ENCODE measurements around the gene NPHS2. TPM values are rescaled to one million over a fixed set of nuclear protein-coding genes. Genes with fewer than 3 reads are reported as not detected.

Gene NPHS2
- total and polyA plus RNA-seq, 2 donors (not counting 3 experiments of a cell fraction or from before 2014, with no cell fraction given): not detected

DNA sequence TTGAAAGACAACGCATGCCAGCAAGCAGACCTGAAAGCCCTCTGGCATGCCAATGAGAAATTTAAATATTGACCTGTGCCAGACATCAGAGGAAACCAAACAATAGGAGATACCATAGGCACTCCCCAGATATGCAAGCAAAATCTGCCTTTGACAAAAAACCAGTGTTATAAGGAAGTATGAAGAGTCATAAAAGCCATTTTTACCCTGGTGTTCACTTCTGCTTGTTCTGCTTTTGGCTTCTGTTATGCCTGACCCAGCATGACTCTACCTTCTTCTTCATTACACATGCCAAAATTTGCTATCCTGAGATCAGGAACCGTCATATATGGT is 26.4 kb downstream of the NPHS2 start:
- H3K27me3 ChIP-seq (ENCODE audit: control insufficient read depth in 2 of 2, insufficient read depth in 2 of 2, low read length in 2 of 2): no peaks in the 10 kb centered on the region
- no peaks in the 10 kb centered on the region for H3K79me2 ChIP-seq (ENCODE audit: control insufficient read depth, insufficient read depth, low read length)
- no peak for DNase-seq (ENCODE audit: low read depth, low spot score)
- no peak overlapping the region for H3K27ac ChIP-seq (ENCODE audit: insufficient read depth, low read depth, low read length)
- H3K9me1 ChIP-seq (replicated peaks; ENCODE audit: control insufficient read depth, extremely low read depth, insufficient read depth, low read length): no peaks in the 10 kb centered on the region
- intact Hi-C loops (cut with micrococcal nuclease): no loop called here
- no peak overlapping the region for H3K4me2 ChIP-seq (ENCODE audit: insufficient read depth, low read length)
- FAIRE-seq: no peak
- dilution Hi-C loops (cut with MboI; ENCODE audit: extremely low pct_ligation_motif_present, low sequenced_read_pairs): no loop called here
- H2AFZ ChIP-seq (ENCODE audit: low read depth, low read length): no peak overlapping the region
- H3K4me1 ChIP-seq (ENCODE audit: control insufficient read depth, extremely low read depth, insufficient read depth, low read length): no peaks in the 10 kb centered on the region
- ChIA-PET POLR2A (no interaction called here), CTCF (no interaction called here)
- no peak overlapping the region for H3K9ac ChIP-seq (replicated peaks; ENCODE audit: extremely low read depth, insufficient read depth, low read length)
- no TSS peak for BruUV-seq (replicated peaks)
- H3K4me3 ChIP-seq (replicated peaks in 1 of 3; ENCODE audit: insufficient read depth in 1 of 3, low read depth in 1 of 3, low read length in 3 of 3): no peak overlapping the region
- H4K20me1 ChIP-seq (replicated peaks; ENCODE audit: control insufficient read depth, extremely low read depth, insufficient read depth, low read length): no peaks in the 10 kb centered on the region
- no peaks in the 10 kb centered on the region for H3K36me3 ChIP-seq (ENCODE audit: control insufficient read depth in 2 of 2, extremely low read depth in 1 of 2, insufficient read depth in 2 of 2, low read length in 2 of 2)
- no peaks in the 10 kb centered on the region for H3K9me3 ChIP-seq (replicated peaks; ENCODE audit: control insufficient read depth, insufficient read depth, low read length)
- TF ChIP-seq EZH2 (IDR thresholded peaks at IDR 0.05; ENCODE audit: borderline replicate concordance, low read depth, low read length, severe bottlenecking): no peak
- no peak for TF ChIP-seq MYC (IDR thresholded peaks at IDR 0.05; ENCODE audit: low read depth, low read length)
- TF ChIP-seq FOS (IDR thresholded peaks at IDR 0.05; ENCODE audit: borderline replicate concordance, insufficient read depth, low read length): no peak
- TF ChIP-seq, protein P1, sequence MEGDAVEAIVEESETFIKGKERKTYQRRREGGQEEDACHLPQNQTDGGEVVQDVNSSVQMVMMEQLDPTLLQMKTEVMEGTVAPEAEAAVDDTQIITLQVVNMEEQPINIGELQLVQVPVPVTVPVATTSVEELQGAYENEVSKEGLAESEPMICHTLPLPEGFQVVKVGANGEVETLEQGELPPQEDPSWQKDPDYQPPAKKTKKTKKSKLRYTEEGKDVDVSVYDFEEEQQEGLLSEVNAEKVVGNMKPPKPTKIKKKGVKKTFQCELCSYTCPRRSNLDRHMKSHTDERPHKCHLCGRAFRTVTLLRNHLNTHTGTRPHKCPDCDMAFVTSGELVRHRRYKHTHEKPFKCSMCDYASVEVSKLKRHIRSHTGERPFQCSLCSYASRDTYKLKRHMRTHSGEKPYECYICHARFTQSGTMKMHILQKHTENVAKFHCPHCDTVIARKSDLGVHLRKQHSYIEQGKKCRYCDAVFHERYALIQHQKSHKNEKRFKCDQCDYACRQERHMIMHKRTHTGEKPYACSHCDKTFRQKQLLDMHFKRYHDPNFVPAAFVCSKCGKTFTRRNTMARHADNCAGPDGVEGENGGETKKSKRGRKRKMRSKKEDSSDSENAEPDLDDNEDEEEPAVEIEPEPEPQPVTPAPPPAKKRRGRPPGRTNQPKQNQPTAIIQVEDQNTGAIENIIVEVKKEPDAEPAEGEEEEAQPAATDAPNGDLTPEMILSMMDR (IDR thresholded peaks at IDR 0.05; ENCODE audit: extremely low read depth in 1 of 2, insufficient read depth in 1 of 2, low read depth in 1 of 2, low read length in 2 of 2): no peak
- no peak for TF ChIP-seq GATA2 (IDR thresholded peaks at IDR 0.05; ENCODE audit: insufficient read depth, insufficient read length, low read depth, low read length)
- no peak for TF ChIP-seq JUN (IDR thresholded peaks at IDR 0.05; ENCODE audit: borderline replicate concordance, insufficient read depth, insufficient read length, low read depth)
- TF ChIP-seq, protein P2, sequence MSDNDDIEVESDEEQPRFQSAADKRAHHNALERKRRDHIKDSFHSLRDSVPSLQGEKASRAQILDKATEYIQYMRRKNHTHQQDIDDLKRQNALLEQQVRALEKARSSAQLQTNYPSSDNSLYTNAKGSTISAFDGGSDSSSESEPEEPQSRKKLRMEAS (IDR thresholded peaks at IDR 0.05; ENCODE audit: insufficient read depth, insufficient read length): no peak
- TF ChIP-seq POLR2AphosphoS5 (IDR thresholded peaks at IDR 0.05; ENCODE audit: insufficient read depth, low read depth, low read length): no peak
- TF ChIP-seq POLR2A (IDR thresholded peaks at IDR 0.05; ENCODE audit: low read depth, low read length): no peak
